WERI-Rb-1 (cell line): ENCODE measurements around the gene CALR.

Source experiments
- DNase-seq: peaks from one replicate; pipeline ENCODE4 v3.0.0-alpha.2; 2020
- H3K27ac ChIP-seq: fragments of 250-450 bp; sonication (Bioruptor Pico); 2 replicates; pipeline ENCODE4 v1.5.1; 2020; ENCODE audit warnings: mild to moderate bottlenecking, moderate library complexity
- H3K27me3 ChIP-seq: fragments of 250-450 bp; sonication (Bioruptor Pico); 2 replicates; pipeline ENCODE4 v1.5.1; 2021; ENCODE audit warnings: mild to moderate bottlenecking, low read depth, moderate library complexity; ENCODE audit not compliant: insufficient read depth, severe bottlenecking
- H3K36me3 ChIP-seq: fragments of 250-450 bp; sonication (Bioruptor Pico); 2 replicates; pipeline ENCODE4 v1.5.1; 2020; ENCODE audit warnings: mild to moderate bottlenecking, moderate library complexity
- H3K4me3 ChIP-seq: 2 replicates; pipeline ENCODE4 v1.5.1; 2011; ENCODE audit warnings: low read depth, mild to moderate bottlenecking, control low read depth, low read length
- H3K9me3 ChIP-seq: fragments of 250-450 bp; sonication (Bioruptor Pico); 2 replicates; pipeline ENCODE4 v1.5.1; 2021; ENCODE audit warnings: mild to moderate bottlenecking, moderate library complexity; ENCODE audit not compliant: severe bottlenecking
- TF ChIP-seq, protein P1 (sequence below): IDR thresholded peaks from 2 replicates; pipeline ENCODE4 v1.5.1; 2011; ENCODE audit warnings: low read depth, mild to moderate bottlenecking, control low read depth, inconsistent platforms, low read length

Gene CALR

DNA sequence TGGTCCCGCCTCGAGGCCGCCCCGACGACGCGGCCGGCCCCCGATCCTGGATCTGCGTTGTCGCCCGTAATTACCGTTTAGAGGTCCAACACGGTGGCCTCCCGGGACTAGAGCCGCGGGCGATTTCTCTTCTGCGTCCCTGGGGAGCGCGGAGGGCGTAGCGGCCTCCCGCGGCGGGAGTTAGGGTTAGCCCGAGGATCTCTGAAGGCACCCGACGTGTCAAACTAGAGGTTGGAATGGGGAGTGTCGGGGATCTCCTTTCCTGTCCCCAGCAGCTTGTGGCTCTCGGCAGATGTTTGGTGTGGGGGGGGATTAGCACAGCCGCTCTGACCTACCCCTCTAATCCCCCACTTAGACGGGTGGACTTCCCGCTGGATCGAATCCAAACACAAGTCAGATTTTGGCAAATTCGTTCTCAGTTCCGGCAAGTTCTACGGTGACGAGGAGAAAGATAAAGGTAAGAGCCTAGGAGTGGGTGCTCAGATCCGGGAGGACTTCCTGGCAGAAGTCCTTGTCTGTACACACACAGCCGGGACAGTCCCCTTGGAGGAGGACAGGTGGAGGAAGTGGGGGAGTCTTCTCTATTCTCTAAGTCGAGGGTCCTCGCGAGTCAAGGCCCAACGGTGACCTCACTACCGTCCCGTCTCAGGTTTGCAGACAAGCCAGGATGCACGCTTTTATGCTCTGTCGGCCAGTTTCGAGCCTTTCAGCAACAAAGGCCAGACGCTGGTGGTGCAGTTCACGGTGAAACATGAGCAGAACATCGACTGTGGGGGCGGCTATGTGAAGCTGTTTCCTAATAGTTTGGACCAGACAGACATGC, 581 bp downstream of the CALR start:
- DNase-seq = peak; percentile 53
- Histone ChIP-seq H3K27ac (peak overlapping the region; percentile 98), H3K36me3 (peaks cover 53% of the 10 kb centered on the region), H3K27me3 (no peaks in the 10 kb centered on the region), H3K9me3 (no peaks in the 10 kb centered on the region), H3K4me3 (peak overlapping the region; percentile 92)
- TF ChIP-seq, protein P1, sequence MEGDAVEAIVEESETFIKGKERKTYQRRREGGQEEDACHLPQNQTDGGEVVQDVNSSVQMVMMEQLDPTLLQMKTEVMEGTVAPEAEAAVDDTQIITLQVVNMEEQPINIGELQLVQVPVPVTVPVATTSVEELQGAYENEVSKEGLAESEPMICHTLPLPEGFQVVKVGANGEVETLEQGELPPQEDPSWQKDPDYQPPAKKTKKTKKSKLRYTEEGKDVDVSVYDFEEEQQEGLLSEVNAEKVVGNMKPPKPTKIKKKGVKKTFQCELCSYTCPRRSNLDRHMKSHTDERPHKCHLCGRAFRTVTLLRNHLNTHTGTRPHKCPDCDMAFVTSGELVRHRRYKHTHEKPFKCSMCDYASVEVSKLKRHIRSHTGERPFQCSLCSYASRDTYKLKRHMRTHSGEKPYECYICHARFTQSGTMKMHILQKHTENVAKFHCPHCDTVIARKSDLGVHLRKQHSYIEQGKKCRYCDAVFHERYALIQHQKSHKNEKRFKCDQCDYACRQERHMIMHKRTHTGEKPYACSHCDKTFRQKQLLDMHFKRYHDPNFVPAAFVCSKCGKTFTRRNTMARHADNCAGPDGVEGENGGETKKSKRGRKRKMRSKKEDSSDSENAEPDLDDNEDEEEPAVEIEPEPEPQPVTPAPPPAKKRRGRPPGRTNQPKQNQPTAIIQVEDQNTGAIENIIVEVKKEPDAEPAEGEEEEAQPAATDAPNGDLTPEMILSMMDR = 0 out of 2 replicates have a peak, but pooled peaks have one; percentile 7

GRCh38 chr19:12939975-12940423, 1.6 kb downstream of the CALR start:
- no peaks in the 10 kb centered on the region for H3K9me3 ChIP-seq
- DNase-seq = no peak
- peak overlapping the region; percentile 92 for H3K4me3 ChIP-seq
- H3K27ac ChIP-seq = peak overlapping the region; percentile 44
- peaks cover 63% of the 10 kb centered on the region for H3K36me3 ChIP-seq
- TF ChIP-seq, protein P1 = no peak
- no peaks in the 10 kb centered on the region for H3K27me3 ChIP-seq

GRCh38 chr19:12940897-12941296, 2.5 kb downstream of the CALR start:
- peaks cover 70% of the 10 kb centered on the region for H3K36me3 ChIP-seq
- DNase-seq = no peak
- peak overlapping the region; percentile 44 for H3K27ac ChIP-seq
- TF ChIP-seq, protein P1 = no peak
- H3K9me3 ChIP-seq = no peaks in the 10 kb centered on the region
- no peaks in the 10 kb centered on the region for H3K27me3 ChIP-seq
- H3K4me3 ChIP-seq = no peak overlapping the region

DNA sequence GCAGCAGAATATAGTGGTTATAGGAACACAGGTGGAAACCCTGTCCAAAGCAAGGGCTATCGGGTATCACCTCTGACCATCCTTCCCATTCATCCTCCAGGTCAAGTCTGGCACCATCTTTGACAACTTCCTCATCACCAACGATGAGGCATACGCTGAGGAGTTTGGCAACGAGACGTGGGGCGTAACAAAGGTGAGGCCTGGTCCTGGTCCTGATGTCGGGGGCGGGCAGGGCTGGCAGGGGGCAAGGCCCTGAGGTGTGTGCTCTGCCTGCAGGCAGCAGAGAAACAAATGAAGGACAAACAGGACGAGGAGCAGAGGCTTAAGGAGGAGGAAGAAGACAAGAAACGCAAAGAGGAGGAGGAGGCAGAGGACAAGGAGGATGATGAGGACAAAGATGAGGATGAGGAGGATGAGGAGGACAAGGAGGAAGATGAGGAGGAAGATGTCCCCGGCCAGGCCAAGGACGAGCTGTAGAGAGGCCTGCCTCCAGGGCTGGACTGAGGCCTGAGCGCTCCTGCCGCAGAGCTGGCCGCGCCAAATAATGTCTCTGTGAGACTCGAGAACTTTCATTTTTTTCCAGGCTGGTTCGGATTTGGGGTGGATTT, 5.1 kb downstream of the CALR start:
- H3K36me3 ChIP-seq = peaks cover 92% of the 10 kb centered on the region
- H3K4me3 ChIP-seq = no peak overlapping the region
- no peaks in the 10 kb centered on the region for H3K9me3 ChIP-seq
- TF ChIP-seq, protein P1 = no peak
- H3K27ac ChIP-seq = no peak overlapping the region
- no peaks in the 10 kb centered on the region for H3K27me3 ChIP-seq
- no peak for DNase-seq

- no peak overlapping the region for H3K27ac ChIP-seq
- no peaks in the 10 kb centered on the region for H3K27me3 ChIP-seq
- H3K9me3 ChIP-seq = no peaks in the 10 kb centered on the region
- peaks cover 92% of the 10 kb centered on the region for H3K36me3 ChIP-seq
- no peak for DNase-seq
- TF ChIP-seq, protein P1 = no peak
- no peak overlapping the region for H3K4me3 ChIP-seq
Measured at GRCh38 chr19:12944104-12944674, 5.8 kb downstream of the CALR start.
